ENCODE measurements around the gene BHLHE40.

- no peak for TF ChIP-seq CTCF (IDR thresholded peaks at IDR 0.05)
- no peak for TF ChIP-seq POLR2A (IDR thresholded peaks at IDR 0.05)
- TF ChIP-seq EP300 (IDR thresholded peaks at IDR 0.05): no peak
These were observed 40.4 kb downstream of the BHLHE40 start for GRCh38 chr3:5019411-5020241.
